ENCODE measurements around the gene CCBE1.

CCBE1 gene

GRCh38 chr18:59484561-59485328 lies 212.5 kb downstream of the CCBE1 start:
- no peak for TF ChIP-seq JUND (IDR thresholded peaks at IDR 0.05; ENCODE audit: low read depth)
- in situ Hi-C loops (cut with HindIII; ENCODE audit: low pct_unique_long_range_greater_than_20kb, low sequenced_read_pairs): no loop called here
- DNase-seq (ENCODE audit: low read depth in 1 of 2, low spot score in 1 of 2): no peak

- in situ Hi-C loops (cut with HindIII; ENCODE audit: low pct_unique_long_range_greater_than_20kb, low sequenced_read_pairs): no loop called here
- no peak for DNase-seq (ENCODE audit: low read depth in 1 of 2, low spot score in 1 of 2)
- TF ChIP-seq JUND (IDR thresholded peaks at IDR 0.05; ENCODE audit: low read depth): no peak
Measured at GRCh38 chr18:59484131-59484530, 213.1 kb downstream of the CCBE1 start.

- in situ Hi-C loops (cut with HindIII; ENCODE audit: low pct_unique_long_range_greater_than_20kb, low sequenced_read_pairs): no loop called here
- DNase-seq (ENCODE audit: low read depth in 1 of 2, low spot score in 1 of 2): no peak
- no peak for TF ChIP-seq JUND (IDR thresholded peaks at IDR 0.05; ENCODE audit: low read depth)
Measured at GRCh38 chr18:59481436-59481835, 215.8 kb downstream of the CCBE1 start.

- DNase-seq (ENCODE audit: low read depth in 1 of 2, low spot score in 1 of 2): no peak
- in situ Hi-C loops (cut with HindIII; ENCODE audit: low pct_unique_long_range_greater_than_20kb, low sequenced_read_pairs): no loop called here
- TF ChIP-seq JUND (IDR thresholded peaks at IDR 0.05; ENCODE audit: low read depth): no peak
Measured at GRCh38 chr18:59479776-59480175, 217.4 kb downstream of the CCBE1 start.

GRCh38 chr18:59478591-59478990 lies 218.6 kb downstream of the CCBE1 start:
- TF ChIP-seq JUND (IDR thresholded peaks at IDR 0.05; ENCODE audit: low read depth): no peak
- no peak for DNase-seq (ENCODE audit: low read depth in 1 of 2, low spot score in 1 of 2)
- in situ Hi-C loops (cut with HindIII; ENCODE audit: low pct_unique_long_range_greater_than_20kb, low sequenced_read_pairs): no loop called here

- DNase-seq (ENCODE audit: low read depth in 1 of 2, low spot score in 1 of 2): no peak
- TF ChIP-seq JUND (IDR thresholded peaks at IDR 0.05; ENCODE audit: low read depth): no peak
- in situ Hi-C loops (cut with HindIII; ENCODE audit: low pct_unique_long_range_greater_than_20kb, low sequenced_read_pairs): no loop called here
Measured at GRCh38 chr18:59477849-59478248, 219.4 kb downstream of the CCBE1 start.

- no peak for DNase-seq (ENCODE audit: low read depth in 1 of 2, low spot score in 1 of 2)
- in situ Hi-C loops (cut with HindIII; ENCODE audit: low pct_unique_long_range_greater_than_20kb, low sequenced_read_pairs): no loop called here
- TF ChIP-seq JUND (IDR thresholded peaks at IDR 0.05; ENCODE audit: low read depth): no peak
Measured at GRCh38 chr18:59470561-59471121, 226.6 kb downstream of the CCBE1 start.

GRCh38 chr18:59469463-59470180 lies 227.6 kb downstream of the CCBE1 start:
- no peak for TF ChIP-seq JUND (IDR thresholded peaks at IDR 0.05; ENCODE audit: low read depth)

GRCh38 chr18:59468821-59469220 lies 228.4 kb downstream of the CCBE1 start:
- in situ Hi-C loops (cut with HindIII; ENCODE audit: low pct_unique_long_range_greater_than_20kb, low sequenced_read_pairs): no loop called here

More at GRCh38 chr18:59469463-59470180, 227.6 kb downstream of the CCBE1 start:
- in situ Hi-C loops (cut with HindIII; ENCODE audit: low pct_unique_long_range_greater_than_20kb, low sequenced_read_pairs): no loop called here
- no peak for DNase-seq (ENCODE audit: low read depth in 1 of 2, low spot score in 1 of 2)

GRCh38 chr18:59467497-59467896 lies 229.7 kb downstream of the CCBE1 start:
- in situ Hi-C loops (cut with HindIII; ENCODE audit: low pct_unique_long_range_greater_than_20kb, low sequenced_read_pairs): no loop called here
- TF ChIP-seq JUND (IDR thresholded peaks at IDR 0.05; ENCODE audit: low read depth): no peak
- DNase-seq (ENCODE audit: low read depth in 1 of 2, low spot score in 1 of 2): no peak

More at GRCh38 chr18:59468821-59469220, 228.4 kb downstream of the CCBE1 start:
- no peak for DNase-seq (ENCODE audit: low read depth in 1 of 2, low spot score in 1 of 2)
- no peak for TF ChIP-seq JUND (IDR thresholded peaks at IDR 0.05; ENCODE audit: low read depth)

- TF ChIP-seq JUND (IDR thresholded peaks at IDR 0.05; ENCODE audit: low read depth): no peak
- DNase-seq (ENCODE audit: low read depth in 1 of 2, low spot score in 1 of 2): no peak
- in situ Hi-C loops (cut with HindIII; ENCODE audit: low pct_unique_long_range_greater_than_20kb, low sequenced_read_pairs): no loop called here
Measured at GRCh38 chr18:59466980-59467379, 230.2 kb downstream of the CCBE1 start.

- no peak for DNase-seq (ENCODE audit: low read depth in 1 of 2, low spot score in 1 of 2)
- TF ChIP-seq JUND (IDR thresholded peaks at IDR 0.05; ENCODE audit: low read depth): no peak
- in situ Hi-C loops (cut with HindIII; ENCODE audit: low pct_unique_long_range_greater_than_20kb, low sequenced_read_pairs): no loop called here
Measured at GRCh38 chr18:59464486-59464885, 232.7 kb downstream of the CCBE1 start.

GRCh38 chr18:59461171-59461570 lies 236.1 kb downstream of the CCBE1 start:
- in situ Hi-C loops (cut with HindIII; ENCODE audit: low pct_unique_long_range_greater_than_20kb, low sequenced_read_pairs): no loop called here
- no peak for TF ChIP-seq JUND (IDR thresholded peaks at IDR 0.05; ENCODE audit: low read depth)
- no peak for DNase-seq (ENCODE audit: low read depth in 1 of 2, low spot score in 1 of 2)

Data from T47D (cell line).